KMS-11 (cell line): Measurements from ENCODE around the gene ITGA2.

Experiments
- H2AFZ ChIP-seq: fragments of 200-600 bp; sonication (generic); 2 replicates; pipeline ENCODE4 v1.6.1; 2016; ENCODE audit warnings: antibody characterized with exemption, mixed run types, low read depth
- H3K27ac ChIP-seq: fragments of 200-600 bp; sonication (generic); 2 replicates; pipeline ENCODE4 v1.6.1; 2016; ENCODE audit warnings: mild to moderate bottlenecking, mixed run types
- H3K27me3 ChIP-seq: fragments of 200-600 bp; sonication (generic); 2 replicates; pipeline ENCODE4 v1.6.1; 2017; ENCODE audit warnings: mild to moderate bottlenecking, low read depth, mixed run types, moderate library complexity; ENCODE audit not compliant: insufficient read depth
- H3K36me3 ChIP-seq: fragments of 200-600 bp; sonication (generic); 2 replicates; pipeline ENCODE4 v1.6.1; 2017; ENCODE audit warnings: mild to moderate bottlenecking, mixed run types; ENCODE audit not compliant: insufficient read depth
- H3K4me1 ChIP-seq: fragments of 200-600 bp; sonication (generic); 2 replicates; pipeline ENCODE4 v1.6.1; 2016; ENCODE audit warnings: mild to moderate bottlenecking, low read depth, mixed run types; ENCODE audit not compliant: poor library complexity, severe bottlenecking
- H3K4me2 ChIP-seq: fragments of 200-600 bp; sonication (generic); 2 replicates; pipeline ENCODE4 v1.7.0; 2016; ENCODE audit warnings: mild to moderate bottlenecking, mixed run types
- H3K4me3 ChIP-seq: fragments of 200-600 bp; sonication (generic); IDR thresholded peaks from 2 replicates; pipeline ENCODE4 v1.6.1; 2017; ENCODE audit warnings: low read depth, low read length, mixed read lengths; ENCODE audit not compliant: insufficient read depth
- H3K79me2 ChIP-seq: fragments of 200-600 bp; sonication (generic); 2 replicates; pipeline ENCODE4 v1.6.1; 2016; ENCODE audit warnings: low read depth, mixed run types; ENCODE audit not compliant: insufficient read depth
- H3K9ac ChIP-seq: fragments of 200-600 bp; sonication (generic); 2 replicates; pipeline ENCODE4 v1.6.1; 2016; ENCODE audit warnings: mild to moderate bottlenecking, mixed run types
- H4K20me1 ChIP-seq: fragments of 200-600 bp; sonication (generic); 2 replicates; pipeline ENCODE4 v1.6.1; 2016; ENCODE audit warnings: mild to moderate bottlenecking, mixed run types; ENCODE audit not compliant: insufficient read depth
- TF ChIP-seq, protein P1 (sequence below): fragments of 200-600 bp; sonication (generic); conservative IDR thresholded peaks from 2 replicates; pipeline ENCODE4 v1.6.1; 2017; ENCODE audit warnings: low read depth, mild to moderate bottlenecking, antibody characterized with exemption, low read length, moderate library complexity, mixed read lengths

ITGA2 gene

DNA sequence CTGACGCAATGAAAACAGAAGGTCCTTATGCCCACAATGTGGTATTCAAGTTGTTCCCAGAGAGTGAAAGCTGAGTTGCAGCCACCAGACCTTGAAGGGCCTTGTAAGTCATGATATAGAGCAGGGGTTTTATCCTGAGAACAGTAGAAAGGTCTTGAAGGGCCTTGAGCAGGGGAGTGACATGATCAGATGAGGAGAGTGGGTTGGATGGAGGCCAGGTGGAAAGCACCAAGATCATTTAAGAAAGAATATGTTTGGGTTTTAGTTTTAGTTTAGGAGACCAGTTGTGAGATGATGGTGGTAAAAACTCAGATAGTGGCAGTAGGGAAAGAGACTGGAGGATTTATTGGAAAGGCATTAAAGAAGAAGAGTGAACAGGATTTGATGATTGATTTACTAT, 5.9 kb downstream of the ITGA2 start:
- no peaks in the 10 kb centered on the region for H3K4me1 ChIP-seq
- H3K4me2 ChIP-seq, result no peak overlapping the region
- no peaks in the 10 kb centered on the region for H3K27me3 ChIP-seq
- no peaks in the 10 kb centered on the region for H3K79me2 ChIP-seq
- H4K20me1 ChIP-seq, result no peaks in the 10 kb centered on the region
- TF ChIP-seq, protein P1, sequence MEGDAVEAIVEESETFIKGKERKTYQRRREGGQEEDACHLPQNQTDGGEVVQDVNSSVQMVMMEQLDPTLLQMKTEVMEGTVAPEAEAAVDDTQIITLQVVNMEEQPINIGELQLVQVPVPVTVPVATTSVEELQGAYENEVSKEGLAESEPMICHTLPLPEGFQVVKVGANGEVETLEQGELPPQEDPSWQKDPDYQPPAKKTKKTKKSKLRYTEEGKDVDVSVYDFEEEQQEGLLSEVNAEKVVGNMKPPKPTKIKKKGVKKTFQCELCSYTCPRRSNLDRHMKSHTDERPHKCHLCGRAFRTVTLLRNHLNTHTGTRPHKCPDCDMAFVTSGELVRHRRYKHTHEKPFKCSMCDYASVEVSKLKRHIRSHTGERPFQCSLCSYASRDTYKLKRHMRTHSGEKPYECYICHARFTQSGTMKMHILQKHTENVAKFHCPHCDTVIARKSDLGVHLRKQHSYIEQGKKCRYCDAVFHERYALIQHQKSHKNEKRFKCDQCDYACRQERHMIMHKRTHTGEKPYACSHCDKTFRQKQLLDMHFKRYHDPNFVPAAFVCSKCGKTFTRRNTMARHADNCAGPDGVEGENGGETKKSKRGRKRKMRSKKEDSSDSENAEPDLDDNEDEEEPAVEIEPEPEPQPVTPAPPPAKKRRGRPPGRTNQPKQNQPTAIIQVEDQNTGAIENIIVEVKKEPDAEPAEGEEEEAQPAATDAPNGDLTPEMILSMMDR, result no peak
- no peaks in the 10 kb centered on the region for H3K36me3 ChIP-seq
- H3K27ac ChIP-seq, result no peak overlapping the region
- H2AFZ ChIP-seq, result no peak overlapping the region
- no peak overlapping the region for H3K9ac ChIP-seq
- H3K4me3 ChIP-seq, result no peak overlapping the region

GRCh38 chr5:52995914-52996313, 6.8 kb downstream of the ITGA2 start:
- Histone ChIP-seq H3K4me2 (no peak overlapping the region), H3K79me2 (no peaks in the 10 kb centered on the region), H3K4me1 (no peaks in the 10 kb centered on the region), H3K27ac (no peak overlapping the region), H3K27me3 (no peaks in the 10 kb centered on the region), H3K9ac (no peak overlapping the region), H4K20me1 (no peaks in the 10 kb centered on the region), H3K4me3 (no peak overlapping the region), H2AFZ (no peak overlapping the region), H3K36me3 (no peaks in the 10 kb centered on the region)
- TF ChIP-seq, protein P1, result no peak

GRCh38 chr5:52996979-52997378, 7.8 kb downstream of the ITGA2 start:
- no peak overlapping the region for H3K4me2 ChIP-seq

DNA sequence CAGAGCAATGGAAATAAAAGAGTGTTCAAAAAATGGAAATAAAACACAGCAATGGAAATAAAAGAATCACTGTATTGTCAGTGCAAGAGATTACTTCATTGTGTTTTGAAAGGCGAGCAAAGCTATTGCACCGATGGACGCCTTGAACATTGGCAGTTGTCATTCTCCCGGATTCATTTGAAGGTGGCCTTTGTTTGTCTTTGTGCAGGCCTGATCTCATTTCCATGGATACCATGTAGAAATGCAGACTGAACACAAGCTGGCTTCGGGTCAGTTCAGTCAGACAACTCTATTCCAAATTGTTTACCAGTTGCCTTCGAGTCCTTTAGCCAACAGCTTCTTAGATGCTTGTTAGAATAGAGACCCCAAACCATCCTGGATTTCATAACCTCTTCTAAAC, 8.3 kb downstream of the ITGA2 start:
- Histone ChIP-seq H3K4me1 (no peaks in the 10 kb centered on the region), H3K36me3 (no peaks in the 10 kb centered on the region), H3K27me3 (no peaks in the 10 kb centered on the region), H4K20me1 (no peaks in the 10 kb centered on the region), H2AFZ (no peak overlapping the region), H3K9ac (no peak overlapping the region), H3K4me3 (no peak overlapping the region), H3K27ac (no peak overlapping the region), H3K79me2 (no peaks in the 10 kb centered on the region), H3K4me2 (no peak overlapping the region)
- TF ChIP-seq, protein P1, result no peak

More at GRCh38 chr5:52996979-52997378, 7.8 kb downstream of the ITGA2 start:
- Histone ChIP-seq H3K4me3 (no peak overlapping the region), H3K27me3 (no peaks in the 10 kb centered on the region), H3K4me1 (no peaks in the 10 kb centered on the region), H2AFZ (no peak overlapping the region), H3K27ac (no peak overlapping the region), H3K79me2 (no peaks in the 10 kb centered on the region), H4K20me1 (no peaks in the 10 kb centered on the region), H3K36me3 (no peaks in the 10 kb centered on the region), H3K9ac (no peak overlapping the region)
- TF ChIP-seq, protein P1, result no peak
